Measurements from ENCODE around the gene SPEG. TPM values are rescaled to one million over a fixed set of nuclear protein-coding genes. Genes with fewer than 3 reads are reported as not detected.

Gene SPEG
- total and polyA plus RNA-seq, 7 donors = 6.0 to 321 (median 123) TPM

DNA sequence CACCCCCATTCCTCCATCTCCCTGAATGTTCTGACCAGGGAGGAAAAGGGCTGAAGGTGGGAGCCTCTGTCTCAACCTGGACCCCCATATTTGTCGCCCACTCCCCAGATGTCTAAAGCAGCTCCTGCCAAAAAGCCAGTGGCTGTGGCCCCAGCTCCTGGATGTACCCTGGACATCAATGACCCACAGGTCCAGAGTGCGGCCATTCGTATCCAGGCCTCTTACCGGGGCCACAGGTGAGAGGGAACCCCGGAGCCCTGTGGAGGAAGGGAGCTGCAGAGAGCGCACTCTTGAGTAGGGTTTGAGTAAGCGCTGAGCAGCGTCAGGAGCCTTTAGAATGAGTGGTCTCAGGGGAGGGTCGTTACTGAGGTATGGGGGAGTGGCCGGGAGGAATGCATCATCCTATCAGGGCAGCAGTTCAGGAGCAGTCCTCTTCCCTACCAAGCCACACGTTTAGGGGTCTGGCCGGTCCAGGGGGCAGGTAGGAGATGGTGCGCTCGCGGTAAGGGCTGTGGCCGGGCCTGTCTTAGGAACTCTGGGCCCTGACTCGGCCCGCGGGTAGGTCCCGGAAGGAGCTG, 61.7 kb downstream of the SPEG start:
- H3K36me3 ChIP-seq = peaks cover 7 to 21% (median 8%) of the 10 kb centered on the region in 4 donors
- peak overlapping the region; percentile 89 to 100 (median 99) for H3K27ac ChIP-seq
- intact Hi-C loops (cut with DNase I) = loop anchor here (2.0 kb wide), 2 partner anchors 36 to 44 kb away; no protein-coding TSS in a partner anchor
- DNase-seq = no peak
- H3K27me3 ChIP-seq = no peaks in the 10 kb centered on the region
- peak overlapping the region; percentile 62 to 76 (median 70) for H3K4me3 ChIP-seq
- peaks cover 0 to 53% (median 43%) of the 10 kb centered on the region in 4 donors for H3K4me1 ChIP-seq
- WGBS, 2 donors = 27 to 29% methylated on average over 20 of the region's 20 CpGs
- TF ChIP-seq POLR2AphosphoS5 (IDR thresholded peaks at IDR 0.05) (peak in 1 of 4 donors; percentile 3), EP300 (IDR thresholded peaks at IDR 0.05) (no peak)
- TF ChIP-seq, protein P1, sequence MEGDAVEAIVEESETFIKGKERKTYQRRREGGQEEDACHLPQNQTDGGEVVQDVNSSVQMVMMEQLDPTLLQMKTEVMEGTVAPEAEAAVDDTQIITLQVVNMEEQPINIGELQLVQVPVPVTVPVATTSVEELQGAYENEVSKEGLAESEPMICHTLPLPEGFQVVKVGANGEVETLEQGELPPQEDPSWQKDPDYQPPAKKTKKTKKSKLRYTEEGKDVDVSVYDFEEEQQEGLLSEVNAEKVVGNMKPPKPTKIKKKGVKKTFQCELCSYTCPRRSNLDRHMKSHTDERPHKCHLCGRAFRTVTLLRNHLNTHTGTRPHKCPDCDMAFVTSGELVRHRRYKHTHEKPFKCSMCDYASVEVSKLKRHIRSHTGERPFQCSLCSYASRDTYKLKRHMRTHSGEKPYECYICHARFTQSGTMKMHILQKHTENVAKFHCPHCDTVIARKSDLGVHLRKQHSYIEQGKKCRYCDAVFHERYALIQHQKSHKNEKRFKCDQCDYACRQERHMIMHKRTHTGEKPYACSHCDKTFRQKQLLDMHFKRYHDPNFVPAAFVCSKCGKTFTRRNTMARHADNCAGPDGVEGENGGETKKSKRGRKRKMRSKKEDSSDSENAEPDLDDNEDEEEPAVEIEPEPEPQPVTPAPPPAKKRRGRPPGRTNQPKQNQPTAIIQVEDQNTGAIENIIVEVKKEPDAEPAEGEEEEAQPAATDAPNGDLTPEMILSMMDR (IDR thresholded peaks at IDR 0.05) = no peak
- H3K9me3 ChIP-seq = no peaks in the 10 kb centered on the region

DNA sequence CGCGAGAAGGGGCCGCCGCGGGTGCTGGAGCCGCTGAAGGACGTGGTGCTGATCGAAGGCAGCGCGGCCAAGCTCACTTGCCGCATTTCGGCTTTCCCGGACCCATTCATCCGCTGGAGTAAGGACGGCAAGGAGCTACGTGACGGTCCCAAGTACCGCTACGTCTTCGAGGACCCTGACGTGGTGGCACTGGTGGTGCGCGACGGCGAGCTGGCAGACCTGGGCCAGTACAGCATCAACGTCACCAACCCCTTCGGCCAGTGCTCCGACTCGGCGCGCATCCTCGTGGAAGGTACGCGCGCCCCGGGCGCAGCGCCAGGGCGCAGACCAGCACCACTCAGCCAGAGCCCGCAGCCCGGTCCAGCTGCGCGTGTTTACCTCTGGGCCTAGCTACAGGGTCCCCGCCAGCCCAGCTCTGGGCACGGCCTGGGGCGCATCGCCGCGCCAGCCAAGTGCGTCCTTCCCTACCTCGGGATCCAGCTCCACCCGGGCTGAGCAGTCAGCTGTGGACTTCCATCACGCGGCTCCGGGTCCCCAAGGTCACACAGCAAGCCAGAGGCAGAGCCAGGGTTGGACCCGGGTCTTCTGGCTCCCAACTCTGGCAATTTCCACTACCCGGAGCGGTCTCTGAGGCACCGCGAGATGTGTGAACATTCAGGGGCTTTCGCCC, 62.3 kb downstream of the SPEG start:
- peak in 1 of 2 donors; percentile 23 for TF ChIP-seq POLR2A (IDR thresholded peaks at IDR 0.05)
- TF ChIP-seq POLR2AphosphoS5 (IDR thresholded peaks at IDR 0.05) = peak; percentile 67 to 82 (median 72)
- TF ChIP-seq, protein P1 (IDR thresholded peaks at IDR 0.05) = no peak
- TF ChIP-seq EP300 (IDR thresholded peaks at IDR 0.05) = peak in 1 of 4 donors; percentile 58
- peak overlapping the region; percentile 89 to 100 (median 99) for H3K27ac ChIP-seq
- peak overlapping the region; percentile 62 to 76 (median 70) for H3K4me3 ChIP-seq
- H3K36me3 ChIP-seq = peaks cover 1 to 15% (median 5%) of the 10 kb centered on the region in 4 donors
- intact Hi-C loops (cut with DNase I) = loop anchor here (2.0 kb wide), 2 partner anchors 36 to 44 kb away; no protein-coding TSS in a partner anchor
- H3K4me1 ChIP-seq = peaks cover 0 to 53% (median 43%) of the 10 kb centered on the region in 4 donors
- H3K27me3 ChIP-seq = no peaks in the 10 kb centered on the region
- WGBS, 2 donors = 6 to 9% methylated on average over 61 of the region's 61 CpGs
- no peaks in the 10 kb centered on the region for H3K9me3 ChIP-seq
- peak; percentile 92 for DNase-seq

GRCh38 chr2:219497495-219498279, 63.0 kb downstream of the SPEG start:
- peak overlapping the region; percentile 89 to 100 (median 99) for H3K27ac ChIP-seq
- no peaks in the 10 kb centered on the region for H3K27me3 ChIP-seq
- 1 to 2% methylated on average over 59 of the region's 59 CpGs for WGBS, 2 donors
- DNase-seq = peak; percentile 97
- no peaks in the 10 kb centered on the region for H3K9me3 ChIP-seq
- peaks cover 0 to 53% (median 43%) of the 10 kb centered on the region in 4 donors for H3K4me1 ChIP-seq
- peaks cover 0 to 7% (median 4%) of the 10 kb centered on the region in 4 donors for H3K36me3 ChIP-seq
- intact Hi-C loops (cut with DNase I) = loop anchor here (2.0 kb wide), 3 partner anchors 37 to 101 kb away; no protein-coding TSS in a partner anchor
- TF ChIP-seq, protein P1 (IDR thresholded peaks at IDR 0.05) = no peak
- no peak for TF ChIP-seq EP300 (IDR thresholded peaks at IDR 0.05)
- peak; percentile 92 to 95 (median 94) for TF ChIP-seq POLR2AphosphoS5 (IDR thresholded peaks at IDR 0.05)
- peak; percentile 34 to 71 for TF ChIP-seq POLR2A (IDR thresholded peaks at IDR 0.05)
- peak overlapping the region; percentile 62 to 76 (median 70) for H3K4me3 ChIP-seq

GRCh38 chr2:219498280-219499057, 63.8 kb downstream of the SPEG start, which contains the start of gene GMPPA:
Gene GMPPA (plus strand): TSS chr2:219498891. CDS start chr2:219499976, 1,085 bp downstream.
- TF ChIP-seq POLR2AphosphoS5 (IDR thresholded peaks at IDR 0.05) (peak; percentile 87 to 94 (median 91)), POLR2A (IDR thresholded peaks at IDR 0.05) (peak; percentile 49 to 68), EP300 (IDR thresholded peaks at IDR 0.05) (peak in 1 of 4 donors; percentile 64)
- TF ChIP-seq, protein P1 (IDR thresholded peaks at IDR 0.05) = no peak
- H3K4me1 ChIP-seq = peaks cover 0 to 53% (median 43%) of the 10 kb centered on the region in 4 donors
- WGBS, 2 donors = 1% methylated on average over 49 of the region's 49 CpGs
- H3K4me3 ChIP-seq = peak within 1 kb of the TSS; percentile 62 to 76 (median 70)
- no peaks in the 10 kb centered on the region for H3K27me3 ChIP-seq
- DNase-seq = peak; percentile 99
- H3K36me3 ChIP-seq = peaks cover 0 to 9% (median 2%) of the 10 kb centered on the region in 4 donors
- intact Hi-C loops (cut with DNase I) = loop anchor here (2.0 kb wide), 1 partner anchor 100 kb away; no protein-coding TSS in a partner anchor
- H3K27ac ChIP-seq = peak within 1 kb of the TSS; percentile 89 to 100 (median 99)
- no peaks in the 10 kb centered on the region for H3K9me3 ChIP-seq

Measured in sigmoid colon (tissue), 7 donors.